Osteoblast (primary cell): ENCODE results near the gene GAL3ST2. TPM values are rescaled to one million over a fixed set of nuclear protein-coding genes. Genes with fewer than 3 reads are reported as not detected.
A peak's percentile ranks its signal among the peaks of the same experiment; 100 is the strongest.

ENCODE experiments used
- DNase-seq: peaks from one replicate; pipeline ENCODE4 v3.0.0; 2011; ENCODE audit warnings: low spot score, mixed read lengths; ENCODE audit not compliant: insufficient read length; ENCODE audit errors: missing footprints
- H2AFZ ChIP-seq: 2 replicates; pipeline ENCODE4 v1.6.0; 2011; ENCODE audit warnings: mild to moderate bottlenecking, low read length
- H3K27ac ChIP-seq: 2 replicates; pipeline ENCODE4 v1.5.1; 2011; ENCODE audit warnings: mild to moderate bottlenecking, low read depth, low read length, moderate library complexity
- H3K27me3 ChIP-seq: 2 replicates; pipeline ENCODE4 v1.6.0; 2012; ENCODE audit warnings: mild to moderate bottlenecking, control low read depth, inconsistent platforms, low read length, moderate library complexity; ENCODE audit not compliant: insufficient read depth
- H3K36me3 ChIP-seq: 2 replicates; pipeline ENCODE4 v1.5.1; 2011; ENCODE audit warnings: mild to moderate bottlenecking, low read length, control low read depth, moderate library complexity; ENCODE audit not compliant: insufficient read depth
- H3K4me1 ChIP-seq: 2 replicates; pipeline ENCODE4 v1.5.1; 2011; ENCODE audit warnings: mild to moderate bottlenecking, low read length, control low read depth, moderate library complexity; ENCODE audit not compliant: insufficient read depth
- H3K4me2 ChIP-seq: 2 replicates; pipeline ENCODE4 v1.6.0; 2011; ENCODE audit warnings: mild to moderate bottlenecking, low read length; ENCODE audit not compliant: insufficient read depth
- H3K4me3 ChIP-seq: fragments of 200-600 bp; sonication (generic); 3 replicates; pipeline ENCODE4 v1.5.1; 2012; ENCODE audit warnings: mild to moderate bottlenecking, low read length, inconsistent platforms; ENCODE audit not compliant: insufficient read depth
- H3K79me2 ChIP-seq: 2 replicates; pipeline ENCODE4 v1.6.0; 2012; ENCODE audit warnings: mild to moderate bottlenecking, low read length, control low read depth, inconsistent platforms; ENCODE audit not compliant: insufficient read depth
- H3K9me3 ChIP-seq: 2 replicates; pipeline ENCODE4 v1.5.1; 2011; ENCODE audit warnings: low read depth, low read length, control low read depth
- H4K20me1 ChIP-seq: 2 replicates; pipeline ENCODE4 v1.6.0; 2012; ENCODE audit warnings: mild to moderate bottlenecking, low read length, control low read depth; ENCODE audit not compliant: insufficient read depth
- total RNA-seq: library from RNA; depleted of rRNA; stranded (reverse); fragments of >200 nt; gene quantifications from 2 replicates; pipeline ENCODE4 v1.2.3, GENCODE V29; 2012
- TF ChIP-seq, protein P1 (sequence below): IDR thresholded peaks from 2 replicates; pipeline ENCODE4 v1.5.1; 2011; ENCODE audit warnings: mild to moderate bottlenecking, low read depth, low read length, moderate library complexity; ENCODE audit errors: extremely low read depth

GAL3ST2 gene
- total RNA-seq, 1 donor = 0.36 TPM

DNA sequence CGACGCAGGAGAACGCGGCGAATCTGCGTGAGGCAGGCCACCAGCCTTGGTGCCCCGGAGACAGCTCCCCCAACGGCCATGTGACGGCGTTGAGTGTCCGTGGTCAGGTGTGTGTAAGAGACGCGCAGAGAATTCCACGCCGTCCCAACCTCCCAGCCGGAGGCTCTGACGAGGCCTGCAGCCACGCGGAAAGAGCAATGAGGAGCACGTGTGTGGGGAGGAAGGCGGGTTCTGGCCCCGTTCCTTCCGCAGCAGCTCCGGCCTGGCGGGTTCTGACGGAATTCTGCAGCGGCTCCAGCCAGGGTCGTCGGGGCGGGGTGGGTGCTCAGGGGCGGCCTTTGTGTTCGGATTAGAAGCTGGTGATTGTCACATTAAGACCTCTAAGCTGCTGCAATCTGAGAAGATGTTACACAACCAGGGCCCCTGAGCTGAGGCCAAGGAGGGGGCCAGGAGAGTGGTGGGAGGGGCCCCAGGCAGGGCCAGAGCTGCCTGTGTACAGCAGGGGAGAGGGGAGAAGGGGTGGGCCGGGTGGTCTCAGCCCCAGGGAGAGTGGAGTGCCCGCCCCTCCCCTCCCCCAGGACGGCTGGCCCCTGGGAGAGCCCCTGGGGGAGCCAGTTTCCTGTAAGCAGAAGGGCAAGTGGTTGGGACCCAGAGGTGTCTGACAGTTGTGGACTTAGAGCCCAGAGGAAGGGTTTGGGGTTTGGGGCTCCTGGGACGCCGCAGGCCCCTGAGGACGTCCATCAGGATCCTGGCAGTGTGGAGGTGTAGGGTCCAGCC lies 5.1 kb upstream of the GAL3ST2 start:
- Histone ChIP-seq H3K27me3 (peaks cover 8% of the 10 kb centered on the region), H3K27ac (no peak overlapping the region)
- TF ChIP-seq, protein P1, sequence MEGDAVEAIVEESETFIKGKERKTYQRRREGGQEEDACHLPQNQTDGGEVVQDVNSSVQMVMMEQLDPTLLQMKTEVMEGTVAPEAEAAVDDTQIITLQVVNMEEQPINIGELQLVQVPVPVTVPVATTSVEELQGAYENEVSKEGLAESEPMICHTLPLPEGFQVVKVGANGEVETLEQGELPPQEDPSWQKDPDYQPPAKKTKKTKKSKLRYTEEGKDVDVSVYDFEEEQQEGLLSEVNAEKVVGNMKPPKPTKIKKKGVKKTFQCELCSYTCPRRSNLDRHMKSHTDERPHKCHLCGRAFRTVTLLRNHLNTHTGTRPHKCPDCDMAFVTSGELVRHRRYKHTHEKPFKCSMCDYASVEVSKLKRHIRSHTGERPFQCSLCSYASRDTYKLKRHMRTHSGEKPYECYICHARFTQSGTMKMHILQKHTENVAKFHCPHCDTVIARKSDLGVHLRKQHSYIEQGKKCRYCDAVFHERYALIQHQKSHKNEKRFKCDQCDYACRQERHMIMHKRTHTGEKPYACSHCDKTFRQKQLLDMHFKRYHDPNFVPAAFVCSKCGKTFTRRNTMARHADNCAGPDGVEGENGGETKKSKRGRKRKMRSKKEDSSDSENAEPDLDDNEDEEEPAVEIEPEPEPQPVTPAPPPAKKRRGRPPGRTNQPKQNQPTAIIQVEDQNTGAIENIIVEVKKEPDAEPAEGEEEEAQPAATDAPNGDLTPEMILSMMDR = no peak

DNA sequence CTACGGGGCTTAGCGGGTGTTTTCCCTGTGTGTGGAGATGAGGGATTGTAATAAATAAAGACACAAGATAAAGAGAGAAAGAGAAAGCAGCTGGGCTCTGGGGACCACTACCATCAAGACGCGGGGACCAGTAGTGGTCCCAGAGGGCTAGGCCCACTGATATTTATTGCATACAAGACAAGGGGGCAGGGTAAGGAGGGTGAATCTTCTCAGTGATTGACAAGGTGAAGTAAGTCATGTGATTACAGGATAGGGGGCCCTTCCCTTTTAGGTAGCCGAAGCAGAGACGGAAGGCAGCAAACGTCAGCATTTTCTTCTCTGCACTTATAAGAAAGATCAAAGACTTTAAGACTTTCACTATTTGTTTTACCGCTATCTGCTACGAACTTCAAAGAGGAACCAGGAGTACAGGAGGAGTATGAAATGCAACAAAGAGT lies 4.5 kb upstream of the GAL3ST2 start:
- H3K27me3 ChIP-seq = peaks cover 8% of the 10 kb centered on the region
- H4K20me1 ChIP-seq = no peaks in the 10 kb centered on the region
- H2AFZ ChIP-seq = no peak overlapping the region
- H3K79me2 ChIP-seq = no peaks in the 10 kb centered on the region
- H3K4me3 ChIP-seq = no peak overlapping the region
- no peak overlapping the region for H3K4me2 ChIP-seq
- no peaks in the 10 kb centered on the region for H3K36me3 ChIP-seq
- peaks cover 13% of the 10 kb centered on the region for H3K4me1 ChIP-seq
- H3K27ac ChIP-seq = no peak overlapping the region
- TF ChIP-seq, protein P1 = no peak
- H3K9me3 ChIP-seq = no peaks in the 10 kb centered on the region
- DNase-seq = no peak

More for the DNA sequence above, 5.1 kb upstream of the GAL3ST2 start:
- H4K20me1 ChIP-seq = no peaks in the 10 kb centered on the region
- DNase-seq = peak; percentile 92
- H3K4me1 ChIP-seq = peaks cover 13% of the 10 kb centered on the region
- H2AFZ ChIP-seq = no peak overlapping the region
- H3K4me2 ChIP-seq = no peak overlapping the region
- H3K36me3 ChIP-seq = no peaks in the 10 kb centered on the region
- H3K9me3 ChIP-seq = no peaks in the 10 kb centered on the region
- H3K79me2 ChIP-seq = no peaks in the 10 kb centered on the region
- H3K4me3 ChIP-seq = no peak overlapping the region

DNA sequence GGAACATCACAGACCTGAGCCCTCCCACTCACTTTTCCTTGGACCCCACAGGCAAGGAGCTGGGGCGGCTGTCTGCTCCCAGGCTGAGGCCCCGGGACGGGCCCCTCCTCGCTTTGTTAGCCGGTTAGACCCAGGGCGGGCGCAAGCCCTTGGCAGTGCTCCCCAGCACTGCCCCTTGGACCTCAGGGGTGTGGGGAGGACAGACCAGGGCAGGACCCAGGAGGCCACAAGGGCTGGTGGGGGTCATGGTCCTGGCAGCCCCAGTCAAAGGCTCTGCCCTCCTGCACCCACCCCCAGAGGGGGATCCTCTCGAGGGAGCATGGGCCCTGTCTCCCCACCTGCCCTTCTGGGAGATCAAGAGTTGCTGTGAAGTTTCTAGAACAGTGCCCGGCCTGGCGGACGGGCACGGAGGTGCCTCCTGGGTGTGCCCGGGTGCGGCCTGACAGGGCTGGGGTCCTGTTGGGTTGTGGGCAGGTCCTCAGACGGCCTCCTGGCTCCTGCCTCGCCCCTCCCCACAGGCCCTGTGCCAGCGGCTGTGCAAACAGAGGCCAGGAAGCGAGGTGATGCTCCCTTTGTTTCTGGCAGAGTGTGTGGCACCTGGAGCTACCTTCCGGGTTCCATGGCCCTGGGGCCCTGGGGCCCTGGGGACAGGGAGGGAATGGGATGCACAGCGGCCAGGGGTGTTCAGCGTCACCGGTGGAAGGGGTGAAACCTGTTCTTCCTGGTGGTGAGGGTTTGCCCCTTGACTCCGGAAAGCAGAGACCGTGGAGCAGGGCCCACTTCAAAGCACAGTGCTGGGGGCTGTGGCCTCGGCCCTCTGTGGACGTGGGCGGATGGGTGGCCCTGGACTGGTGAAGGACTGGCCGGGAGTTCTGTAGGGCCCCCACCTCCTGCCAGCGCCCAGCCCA lies 2.9 kb upstream of the GAL3ST2 start:
- TF ChIP-seq, protein P1 = no peak
- Histone ChIP-seq H2AFZ (no peak overlapping the region), H3K27ac (no peak overlapping the region), H3K27me3 (peaks cover 8% of the 10 kb centered on the region), H3K79me2 (no peaks in the 10 kb centered on the region), H4K20me1 (no peaks in the 10 kb centered on the region), H3K4me2 (no peak overlapping the region), H3K9me3 (no peaks in the 10 kb centered on the region), H3K36me3 (no peaks in the 10 kb centered on the region), H3K4me3 (no peak overlapping the region), H3K4me1 (peaks cover 13% of the 10 kb centered on the region)
- peak; percentile 79 for DNase-seq
